ENCODE data around the gene EYA3.

EYA3 gene

DNA sequence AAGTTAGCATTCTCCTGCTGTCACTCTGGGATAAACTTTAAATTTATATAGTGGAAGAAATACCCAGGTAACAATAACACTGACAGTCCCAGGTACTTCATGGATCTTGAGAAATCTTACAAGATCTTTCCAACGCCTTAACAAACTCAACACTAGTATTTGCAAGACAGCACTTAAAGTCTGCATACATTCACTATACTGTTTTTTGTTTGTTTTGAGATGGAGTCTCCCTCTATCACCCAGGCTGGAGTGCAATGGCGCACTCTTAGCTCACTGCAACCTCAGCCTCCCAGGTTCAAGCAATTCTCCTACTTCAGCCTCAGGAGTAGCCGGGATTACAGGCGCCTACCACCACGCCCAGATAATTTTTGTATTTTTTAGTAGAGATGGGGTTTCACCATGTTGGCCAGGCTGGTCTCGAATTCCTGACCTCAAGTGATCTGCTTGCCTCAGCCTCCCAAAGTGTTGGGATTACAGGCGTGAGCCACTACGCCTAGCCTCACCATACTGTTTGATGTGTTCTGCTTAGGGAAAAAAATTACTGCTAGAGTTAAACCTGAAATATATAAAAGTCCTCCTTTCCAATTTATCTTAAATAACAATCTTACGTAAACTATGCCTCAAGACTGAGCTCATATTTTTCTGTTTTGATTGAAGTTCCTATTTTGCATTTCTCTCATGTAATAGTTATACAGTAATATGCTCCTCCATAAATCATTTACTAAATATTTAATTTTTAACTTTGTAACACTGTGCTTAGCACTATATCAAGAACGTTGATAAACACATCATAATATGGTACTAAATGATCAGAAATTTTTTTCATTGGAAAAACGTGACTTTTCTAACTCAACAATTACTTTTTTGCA lies 17.5 kb downstream of the EYA3 start:
- DNase-seq = no peak

GRCh38 chr1:28067523-28068090 lies 20.8 kb downstream of the EYA3 start:
- no peak for DNase-seq

DNA sequence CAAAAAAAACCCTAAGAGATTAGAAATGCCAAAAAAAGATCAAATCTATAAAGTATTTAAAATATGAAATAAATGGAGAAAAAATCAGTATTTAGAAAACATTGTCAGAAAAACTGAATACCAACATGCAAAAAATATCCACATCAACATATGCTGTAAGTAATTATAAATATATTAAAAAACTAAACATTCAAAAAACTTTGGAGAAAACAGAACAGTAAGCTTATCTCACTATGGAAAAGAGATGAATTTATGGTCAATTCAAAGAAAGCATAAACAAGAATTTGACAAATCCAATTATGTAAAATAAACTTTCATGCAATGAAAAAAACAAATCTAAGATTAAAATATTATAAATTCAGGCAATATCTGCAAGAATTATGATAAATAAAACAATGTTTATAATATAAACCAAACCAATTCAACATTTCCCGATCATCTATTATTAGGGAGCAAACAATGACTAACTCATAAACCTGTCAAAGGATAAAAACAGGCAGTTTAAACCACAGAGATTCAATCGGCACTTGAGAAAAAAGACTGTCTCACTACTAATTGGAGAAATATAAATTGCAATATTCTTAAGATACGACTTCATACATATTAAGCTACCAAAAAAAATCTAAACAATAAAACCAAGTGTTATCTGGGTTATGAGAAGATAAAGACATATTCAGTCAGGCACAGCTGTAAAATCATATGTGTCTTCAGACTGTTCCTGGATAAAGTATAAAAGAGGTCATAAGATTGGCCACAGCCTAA lies 21.8 kb downstream of the EYA3 start:
- no peak for DNase-seq

- DNase-seq = peak; percentile 29
Measured at GRCh38 chr1:28064064-28064463, 24.3 kb downstream of the EYA3 start.

DNA sequence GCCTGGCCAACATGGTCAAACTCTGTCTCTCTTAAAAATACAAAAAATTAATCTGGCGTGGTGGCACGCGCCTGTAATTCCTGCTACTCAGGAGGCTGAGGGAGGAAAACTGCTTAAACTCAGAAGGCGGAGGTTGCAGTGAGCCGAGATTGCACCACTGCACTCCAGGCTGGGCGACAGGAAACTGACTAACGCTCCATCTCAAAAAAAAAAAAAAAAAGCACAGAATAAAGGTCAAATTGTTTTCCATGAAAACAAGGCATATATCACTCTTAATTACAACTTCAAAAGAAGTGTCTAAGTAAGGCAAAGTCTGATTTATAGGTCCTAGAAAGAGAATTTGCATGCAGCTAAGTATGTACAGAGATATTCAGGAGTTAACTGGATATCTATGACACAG lies 25.6 kb downstream of the EYA3 start:
- DNase-seq = peak; percentile 35

DNA sequence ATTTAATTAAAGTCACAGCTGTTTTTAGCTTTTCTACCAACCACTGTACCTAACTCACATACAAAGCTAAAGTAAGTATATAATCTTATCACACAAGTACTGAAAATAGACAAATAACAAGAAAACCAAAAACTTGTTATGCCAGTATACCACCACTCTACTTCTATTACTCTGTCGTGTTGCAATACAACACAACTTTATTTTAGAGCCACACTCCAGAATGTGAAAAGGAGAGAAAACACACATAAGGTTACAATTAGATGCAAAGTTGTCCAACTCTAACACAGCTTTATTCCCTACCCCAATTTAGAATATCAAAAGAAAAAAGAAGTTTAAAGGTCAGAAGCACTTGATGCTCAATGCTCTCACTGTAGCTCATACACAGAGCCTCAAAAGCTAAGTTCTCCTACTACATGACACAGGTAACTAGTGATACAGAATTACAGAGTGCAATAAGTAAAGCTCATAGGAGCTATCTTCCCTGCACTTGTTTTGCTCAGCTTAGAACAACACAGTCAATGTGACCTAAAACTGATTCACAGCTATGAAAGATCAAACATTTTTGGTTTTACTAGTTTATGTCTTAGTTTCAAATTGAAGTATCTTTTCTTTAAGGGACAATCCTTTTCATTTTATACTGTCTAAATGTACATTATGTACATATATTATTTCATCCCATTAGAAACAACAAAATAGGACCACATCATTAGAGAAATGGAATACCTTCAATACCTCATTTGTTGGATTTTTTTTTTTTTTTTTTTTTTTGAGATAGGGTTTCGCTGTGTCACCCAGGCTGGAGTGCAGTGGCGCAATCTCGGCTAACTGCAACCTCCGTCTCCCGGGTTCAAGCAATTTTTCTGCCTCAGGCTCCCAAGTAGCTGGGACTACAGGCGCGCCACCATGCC lies 29.2 kb downstream of the EYA3 start:
- DNase-seq = no peak

GRCh38 chr1:28058168-28058567 lies 30.2 kb downstream of the EYA3 start:
- DNase-seq = no peak

DNA sequence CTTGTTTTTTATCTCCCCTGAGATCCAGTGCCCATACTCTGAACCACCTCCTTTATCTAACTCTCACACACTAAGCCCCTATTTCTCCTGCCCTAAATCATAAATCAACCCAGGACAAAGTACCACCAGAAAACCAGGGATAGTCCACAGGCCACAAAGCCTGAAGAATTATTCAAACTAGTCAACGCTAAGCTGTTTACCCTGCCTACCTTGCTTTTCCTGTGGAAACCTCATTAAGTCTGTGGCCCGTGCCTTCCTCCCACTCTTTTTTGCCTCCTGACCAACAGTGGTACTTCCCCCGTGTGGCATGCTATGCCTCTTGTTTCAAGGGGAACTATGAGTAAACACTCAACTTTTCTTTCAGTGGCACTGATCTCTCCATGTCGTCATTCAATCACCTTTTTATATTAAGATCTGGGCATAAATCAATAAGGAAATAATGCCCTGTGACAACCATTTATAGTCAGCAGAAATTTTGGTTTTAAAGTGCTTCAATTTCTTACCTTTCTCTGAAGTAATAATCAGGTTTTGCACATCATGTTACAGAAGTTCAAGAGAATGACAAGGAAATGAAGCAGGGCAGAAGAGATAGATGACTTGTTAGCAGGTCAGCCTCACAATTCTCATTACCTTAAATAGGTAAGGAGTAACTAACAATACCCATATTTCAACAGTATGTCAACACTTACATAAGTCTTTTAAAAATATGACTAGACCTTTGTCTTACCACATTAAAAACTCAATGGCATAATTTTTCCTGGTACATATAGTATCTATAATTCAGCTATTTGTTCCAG lies 32.1 kb downstream of the EYA3 start:
- peak; percentile 39 for DNase-seq

DNA sequence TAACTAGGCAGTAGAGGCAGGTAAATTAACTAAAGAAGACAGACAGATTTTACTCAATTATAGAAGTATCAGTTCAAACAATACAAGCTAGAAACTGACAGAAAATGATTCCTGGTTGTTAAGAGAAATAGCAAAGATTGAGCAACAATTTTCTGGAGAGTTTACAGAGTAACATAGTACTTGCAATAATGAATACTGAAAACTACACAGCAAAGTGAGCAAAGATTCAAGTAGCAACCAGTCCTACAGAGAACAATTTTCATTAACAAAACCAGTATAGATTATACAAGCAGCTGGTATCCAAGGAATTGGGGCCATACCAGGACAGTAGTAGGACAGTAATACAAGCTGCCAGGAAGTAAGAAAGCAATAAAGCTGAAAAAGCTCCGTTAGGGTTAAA lies 37.6 kb downstream of the EYA3 start:
- no peak for DNase-seq

DNA sequence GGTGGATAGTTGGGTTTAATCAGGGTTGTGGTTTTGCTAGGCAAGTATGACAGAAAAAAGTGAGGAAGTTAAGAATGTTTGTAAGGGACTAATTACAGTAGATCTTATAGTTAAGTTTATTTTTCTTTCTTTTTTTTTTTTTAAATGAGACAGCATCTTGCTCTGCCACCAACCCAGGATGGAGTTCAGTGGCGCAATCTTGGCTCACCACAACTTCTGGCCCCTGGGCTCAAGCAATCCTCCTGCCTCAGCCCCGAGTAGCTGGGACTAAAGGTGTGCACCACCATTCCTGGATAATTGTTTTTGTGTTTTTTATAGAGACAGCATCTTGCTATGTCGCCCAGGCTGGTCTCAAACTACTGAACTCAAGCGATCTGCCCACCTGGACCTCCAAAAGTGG lies 41.7 kb downstream of the EYA3 start:
- DNase-seq = peak; percentile 33

DNA sequence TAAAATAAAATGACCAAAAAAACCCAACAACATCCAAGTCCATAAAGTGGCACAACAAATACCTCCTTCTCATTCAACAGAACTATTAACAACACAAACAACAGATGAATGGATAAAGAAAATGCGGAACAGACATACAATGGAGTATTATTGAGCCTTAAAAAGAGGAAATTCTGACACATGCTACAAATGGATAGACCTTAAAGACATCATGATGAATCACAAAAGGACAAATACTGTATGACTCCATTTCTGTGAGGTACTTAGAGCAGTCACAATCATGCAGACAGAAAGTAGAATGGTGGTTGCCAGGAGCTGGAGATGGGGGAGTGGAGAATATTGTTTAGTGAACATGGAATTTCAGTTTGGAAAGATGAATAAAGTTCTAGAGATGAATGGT lies 42.6 kb downstream of the EYA3 start:
- peak; percentile 57 for DNase-seq

DNA sequence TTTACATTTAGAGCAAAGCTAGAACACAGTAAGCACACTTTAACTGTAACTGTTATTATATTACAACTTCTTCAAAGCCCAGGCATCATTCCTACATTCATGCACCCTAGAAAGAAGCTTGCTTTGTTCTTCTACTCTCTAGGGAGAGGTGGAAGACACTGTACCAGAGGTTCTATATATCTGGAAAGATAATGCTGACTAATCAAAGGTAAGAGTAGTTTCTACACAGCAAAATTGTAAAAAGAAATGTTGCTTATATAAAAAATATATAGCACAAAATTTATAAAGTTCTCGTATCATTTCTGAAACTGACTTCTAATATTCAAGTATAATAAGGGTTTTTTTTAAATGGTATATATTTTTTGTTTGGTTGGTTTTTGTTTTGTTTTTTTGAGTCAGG lies 44.0 kb downstream of the EYA3 start:
- DNase-seq = no peak

DNA sequence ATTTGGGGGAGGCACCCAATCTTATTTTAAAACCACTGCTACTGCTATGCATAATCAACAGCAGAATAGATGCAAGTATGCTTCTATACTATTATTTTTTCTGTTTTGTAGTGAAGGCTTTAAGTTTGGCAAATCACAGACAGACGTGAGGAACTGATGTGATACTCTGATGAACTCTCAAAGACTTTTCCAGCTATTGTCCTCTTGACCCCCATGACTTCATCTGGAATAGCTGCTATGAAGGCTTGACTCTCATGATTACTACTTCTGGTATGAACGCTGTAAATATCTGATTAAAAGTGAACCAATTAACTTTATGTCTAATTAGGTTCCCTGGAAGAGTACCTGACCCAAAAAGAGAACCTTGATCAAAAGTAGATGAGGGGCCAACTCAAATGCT lies 49.1 kb downstream of the EYA3 start:
- no peak for DNase-seq

GRCh38 chr1:28037946-28038345 lies 50.5 kb downstream of the EYA3 start:
- no peak for DNase-seq

- DNase-seq = no peak
Measured at GRCh38 chr1:28037206-28037605, 51.2 kb downstream of the EYA3 start.

- no peak for DNase-seq
Measured at GRCh38 chr1:28036431-28036830, 52.0 kb downstream of the EYA3 start.

- no peak for DNase-seq
Measured at GRCh38 chr1:28035420-28035819, 53.0 kb downstream of the EYA3 start.

DNA sequence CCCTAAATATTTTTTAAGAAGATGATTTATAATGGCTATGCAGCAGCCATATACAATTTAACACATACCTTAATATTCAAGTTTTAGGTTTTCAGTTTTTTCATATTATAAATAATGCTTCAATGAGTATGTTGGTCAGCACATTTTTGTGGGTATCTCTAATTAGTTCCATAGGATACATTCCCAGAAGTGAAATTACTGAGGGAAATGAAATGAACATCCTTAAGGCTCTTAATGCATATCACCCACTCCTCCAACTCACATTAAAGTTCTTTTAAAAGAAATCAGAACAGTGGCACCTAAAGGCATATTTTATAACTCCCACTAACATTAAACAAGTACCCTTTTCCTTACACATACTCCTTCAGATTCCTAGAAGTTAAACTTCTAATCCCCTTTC lies 56.1 kb downstream of the EYA3 start:
- DNase-seq = no peak

- DNase-seq = no peak
Measured at GRCh38 chr1:28031173-28031572, 57.2 kb downstream of the EYA3 start.

DNA sequence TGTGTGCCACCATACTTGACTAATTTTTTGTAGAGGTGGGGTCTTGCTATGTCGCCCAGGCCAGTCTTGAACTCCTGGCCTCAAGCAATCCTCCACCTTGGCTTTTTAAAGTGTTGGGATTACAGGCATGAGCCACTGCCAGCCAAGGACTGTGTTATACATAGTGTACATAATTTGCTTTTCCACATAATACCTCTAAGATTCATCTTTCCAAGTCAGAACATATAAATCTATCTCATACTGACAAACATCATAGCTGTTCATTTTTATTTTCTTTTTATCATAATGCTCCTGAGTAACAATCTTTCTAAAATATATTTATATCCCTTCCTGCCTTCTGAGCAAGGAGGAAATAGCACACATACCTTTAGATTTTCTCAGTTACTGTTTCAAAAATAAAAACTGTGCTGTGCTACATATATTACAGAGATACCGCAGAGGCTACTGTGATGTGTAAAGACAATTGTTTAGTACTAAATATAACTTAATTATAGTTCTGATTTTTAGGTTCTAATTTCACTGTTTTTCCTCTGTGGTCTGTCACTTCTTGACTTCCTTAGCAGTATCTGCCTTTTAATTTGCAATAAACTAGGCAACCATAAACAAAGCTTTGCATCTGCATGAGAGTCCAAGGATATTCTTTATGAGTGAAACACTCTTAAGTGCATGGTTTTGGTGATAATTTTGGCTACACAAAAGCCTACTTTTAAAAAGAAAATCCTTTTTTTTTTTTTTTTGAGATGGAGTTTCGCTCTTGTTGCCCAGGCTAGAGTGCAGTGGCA lies 59.3 kb downstream of the EYA3 start:
- DNase-seq = no peak

GRCh38 chr1:28027660-28028059 lies 60.8 kb downstream of the EYA3 start:
- no peak for DNase-seq
